K562 (cell line): Measurements from ENCODE around the gene DOCK7. TPM values are rescaled to one million over a fixed set of nuclear protein-coding genes. Genes with fewer than 3 reads are reported as not detected.

ENCODE experiments used
- ARNT ChIP-seq, 2 experiments: fragments of 450-650 bp; IDR thresholded peaks; 2 replicates each; pipeline ENCODE4 v1.6.1; 2016; ENCODE audit warnings: mild to moderate bottlenecking in 1 of 2
- CREM ChIP-seq: IDR thresholded peaks from 2 replicates; pipeline ENCODE4 v1.6.1; 2014; ENCODE audit warnings: antibody characterized with exemption, low read depth
- FOS ChIP-seq: IDR thresholded peaks from 3 replicates; pipeline ENCODE4 v1.6.1; 2011; ENCODE audit not compliant: insufficient read length; ENCODE audit errors: extremely low read depth
- HOMEZ ChIP-seq: fragments of 250-450 bp; sonication (Bioruptor Pico); IDR thresholded peaks from 2 replicates; pipeline ENCODE4 v1.4.0; 2020; ENCODE audit warnings: mild to moderate bottlenecking, moderate library complexity
- MECOM ChIP-seq: fragments of 250-450 bp; sonication (Bioruptor Pico); IDR thresholded peaks from 2 replicates; pipeline ENCODE4 v1.8.0; 2022; ENCODE audit warnings: inconsistent platforms
- MXD1 ChIP-seq: fragments of 250-450 bp; sonication (Bioruptor Pico); IDR thresholded peaks from 2 replicates; pipeline ENCODE4 v1.8.0; 2021; ENCODE audit warnings: borderline replicate concordance, mild to moderate bottlenecking, moderate library complexity; ENCODE audit not compliant: poor library complexity, severe bottlenecking
- MYC ChIP-seq, 2 experiments: fragments of 250-450 bp in 1 of 2; sonication (Bioruptor Pico) in 1 of 2; IDR thresholded peaks; 2 replicates each; pipeline versions ENCODE4 v1.5.1 to v1.6.1; 2012 to 2021; ENCODE audit warnings: low read depth in 2 of 2, borderline replicate concordance in 1 of 2, improper control_type of control experiment in 1 of 2, low read length in 1 of 2, mild to moderate bottlenecking in 1 of 2, moderate library complexity in 1 of 2
- TCF3 ChIP-seq: sonication (generic); formaldehyde crosslinking; IDR thresholded peaks from 2 replicates; pipeline ENCODE4 v1.4.0; 2020; ENCODE audit warnings: mild to moderate bottlenecking, missing genetic modification reagents
- TCF7L2 ChIP-seq: fragments of 150-350 bp; IDR thresholded peaks from 2 replicates; pipeline ENCODE4 v1.6.1; 2016; ENCODE audit warnings: low read depth, mild to moderate bottlenecking, low read length, moderate library complexity
- ZNF197 ChIP-seq: fragments of 200-800 bp; sonication (Bioruptor generic); IDR thresholded peaks from 2 replicates; pipeline ENCODE4 v1.6.1; 2016; ENCODE audit warnings: low read depth, missing genetic modification characterization, missing compliant biosample characterization
- ZNF431 ChIP-seq: sonication (generic); formaldehyde crosslinking; IDR thresholded peaks from 2 replicates; pipeline ENCODE4 v1.8.0; 2022; ENCODE audit warnings: mild to moderate bottlenecking, missing genetic modification reagents
- ZNF639 ChIP-seq, 2 experiments: fragments of 200-800 bp in 1 of 2; sonication (Bioruptor generic) in 1 of 2; sonication (generic) in 1 of 2; formaldehyde crosslinking in 1 of 2; IDR thresholded peaks in 1 of 2; conservative IDR thresholded peaks in 1 of 2; 2 replicates each; pipeline versions ENCODE4 v1.5.0 to v1.6.1; 2016 to 2020; ENCODE audit warnings: missing compliant biosample characterization in 1 of 2, missing genetic modification characterization in 1 of 2, missing genetic modification reagents in 1 of 2
- ZNF778 ChIP-seq: fragments of 450-650 bp; formaldehyde crosslinking; IDR thresholded peaks from 2 replicates; pipeline ENCODE4 v1.4.0; 2020; ENCODE audit warnings: mild to moderate bottlenecking, moderate library complexity
- polyA plus RNA-seq, 8 experiments: library from polyadenylated mRNA; depleted of rRNA in 4 of 8; stranded (reverse) in 5 of 8; unstranded in 3 of 8; fragments of >200 nt; fragmentation: Nextera tagmentation in 2 of 8; fragmentation: Illumina TruSeq in 1 of 8; extraction: Ambion mirVana in 2 of 8; extraction: Trizol in 1 of 8; gene quantifications; 2 replicates each; pipeline versions ENCODE4 v1.2.1 to v1.2.3, GENCODE V29; 2011 to 2014; ENCODE audit warnings: inconsistent platforms in 1 of 8, missing spikeins in 1 of 8
- total RNA-seq, 7 experiments: library from RNA; depleted of rRNA in 6 of 7; stranded (reverse); fragments of >200 nt in 6 of 7; fragmentation: Illumina TruSeq in 2 of 7; extraction: Trizol in 2 of 7; gene quantifications; 2 replicates each; pipeline versions ENCODE4 v1.2.1 to v1.2.3, GENCODE V29; 2011 to 2021; ENCODE audit warnings: low replicate concordance in 1 of 7
- TF ChIP-seq, protein P1 (sequence below): sonication (generic); formaldehyde crosslinking; IDR thresholded peaks from 2 replicates; pipeline ENCODE4 v1.8.0; 2022; ENCODE audit warnings: mild to moderate bottlenecking, missing genetic modification reagents
- TF ChIP-seq, protein P2 (sequence below): sonication (generic); formaldehyde crosslinking; IDR thresholded peaks from 2 replicates; pipeline ENCODE4 v1.8.1; 2023; ENCODE audit warnings: mild to moderate bottlenecking, missing genetic modification reagents

The DOCK7 gene
- total and polyA plus RNA-seq, 9 of the 15 experiments (the other 6 are each of a cell fraction or from before 2014, with no cell fraction given), result 4.9 to 35.1 (median 12.6) TPM

DNA sequence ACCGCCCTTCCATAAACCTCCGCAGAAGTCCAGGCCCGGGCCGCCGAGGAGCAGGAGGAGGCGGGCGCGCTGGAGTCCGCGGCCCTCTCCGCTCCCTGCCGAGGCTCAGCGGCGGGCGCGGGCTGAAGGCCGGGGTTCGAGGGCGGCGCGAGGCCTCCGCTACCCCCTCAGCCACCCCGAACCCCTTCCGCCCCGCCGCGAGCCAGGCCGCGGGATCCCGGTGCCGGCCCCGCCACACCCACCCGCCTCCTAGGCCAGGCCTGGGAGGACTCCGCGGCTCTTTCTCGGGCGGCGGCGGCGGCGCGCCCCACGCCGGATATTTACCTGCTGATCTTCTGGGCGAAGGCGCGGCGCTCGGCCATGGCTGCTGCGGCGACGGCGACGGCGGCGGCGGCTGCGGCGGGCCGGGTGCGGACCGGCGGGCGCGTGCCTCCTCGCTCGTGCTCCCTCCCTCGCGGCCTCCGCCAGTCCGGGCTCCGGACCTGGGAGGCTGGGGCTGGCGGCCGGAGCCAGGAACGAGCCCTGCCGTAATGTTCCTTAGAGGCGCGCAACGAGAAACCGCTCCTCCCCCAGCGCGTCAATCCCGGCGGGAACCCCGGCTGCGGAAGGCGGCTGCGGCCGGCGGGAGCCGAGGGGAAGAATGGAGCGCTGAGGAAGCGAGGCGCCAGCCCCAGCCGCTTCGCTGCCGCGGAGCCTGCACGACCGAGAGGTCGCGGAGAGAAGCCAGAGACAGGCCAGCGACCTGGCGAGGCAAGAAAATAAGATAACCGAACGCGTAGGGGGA, at the start of gene DOCK7 (continued):
- TF ChIP-seq HOMEZ (CRISPR knock-in tag) (no peak), ZNF639 (CRISPR knock-in tag; conservative IDR thresholded peaks at IDR 0.05 in 1 of 2, IDR thresholded peaks at IDR 0.05 in 1 of 2) (no peak), MYC (IDR thresholded peaks at IDR 0.05; ENCODE audit: low read depth, low read length) (no peak), MYC (CRISPR knock-in tag; IDR thresholded peaks at IDR 0.05; ENCODE audit: borderline replicate concordance, low read depth) (no peak), MXD1 (CRISPR knock-in tag) (no peak), TCF3 (peak; percentile 6; the same call in 1 of the 2 replicates), CREM (peak; percentile 41; the same call in 1 of the 2 replicates), ARNT (IDR thresholded peaks at IDR 0.05) (no peak), MECOM (CRISPR knock-in tag) (no peak), TCF7L2 (no peak), FOS (no peak), ZNF197 (CRISPR knock-in tag) (no peak), ZNF778 (CRISPR knock-in tag) (no peak), ZNF431 (CRISPR knock-in tag) (no peak)
- TF ChIP-seq, protein P1, sequence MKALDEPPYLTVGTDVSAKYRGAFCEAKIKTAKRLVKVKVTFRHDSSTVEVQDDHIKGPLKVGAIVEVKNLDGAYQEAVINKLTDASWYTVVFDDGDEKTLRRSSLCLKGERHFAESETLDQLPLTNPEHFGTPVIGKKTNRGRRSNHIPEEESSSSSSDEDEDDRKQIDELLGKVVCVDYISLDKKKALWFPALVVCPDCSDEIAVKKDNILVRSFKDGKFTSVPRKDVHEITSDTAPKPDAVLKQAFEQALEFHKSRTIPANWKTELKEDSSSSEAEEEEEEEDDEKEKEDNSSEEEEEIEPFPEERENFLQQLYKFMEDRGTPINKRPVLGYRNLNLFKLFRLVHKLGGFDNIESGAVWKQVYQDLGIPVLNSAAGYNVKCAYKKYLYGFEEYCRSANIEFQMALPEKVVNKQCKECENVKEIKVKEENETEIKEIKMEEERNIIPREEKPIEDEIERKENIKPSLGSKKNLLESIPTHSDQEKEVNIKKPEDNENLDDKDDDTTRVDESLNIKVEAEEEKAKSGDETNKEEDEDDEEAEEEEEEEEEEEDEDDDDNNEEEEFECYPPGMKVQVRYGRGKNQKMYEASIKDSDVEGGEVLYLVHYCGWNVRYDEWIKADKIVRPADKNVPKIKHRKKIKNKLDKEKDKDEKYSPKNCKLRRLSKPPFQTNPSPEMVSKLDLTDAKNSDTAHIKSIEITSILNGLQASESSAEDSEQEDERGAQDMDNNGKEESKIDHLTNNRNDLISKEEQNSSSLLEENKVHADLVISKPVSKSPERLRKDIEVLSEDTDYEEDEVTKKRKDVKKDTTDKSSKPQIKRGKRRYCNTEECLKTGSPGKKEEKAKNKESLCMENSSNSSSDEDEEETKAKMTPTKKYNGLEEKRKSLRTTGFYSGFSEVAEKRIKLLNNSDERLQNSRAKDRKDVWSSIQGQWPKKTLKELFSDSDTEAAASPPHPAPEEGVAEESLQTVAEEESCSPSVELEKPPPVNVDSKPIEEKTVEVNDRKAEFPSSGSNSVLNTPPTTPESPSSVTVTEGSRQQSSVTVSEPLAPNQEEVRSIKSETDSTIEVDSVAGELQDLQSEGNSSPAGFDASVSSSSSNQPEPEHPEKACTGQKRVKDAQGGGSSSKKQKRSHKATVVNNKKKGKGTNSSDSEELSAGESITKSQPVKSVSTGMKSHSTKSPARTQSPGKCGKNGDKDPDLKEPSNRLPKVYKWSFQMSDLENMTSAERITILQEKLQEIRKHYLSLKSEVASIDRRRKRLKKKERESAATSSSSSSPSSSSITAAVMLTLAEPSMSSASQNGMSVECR (CRISPR knock-in tag), result peak; percentile 58; the same call in 1 of the 2 replicates
- TF ChIP-seq, protein P2, sequence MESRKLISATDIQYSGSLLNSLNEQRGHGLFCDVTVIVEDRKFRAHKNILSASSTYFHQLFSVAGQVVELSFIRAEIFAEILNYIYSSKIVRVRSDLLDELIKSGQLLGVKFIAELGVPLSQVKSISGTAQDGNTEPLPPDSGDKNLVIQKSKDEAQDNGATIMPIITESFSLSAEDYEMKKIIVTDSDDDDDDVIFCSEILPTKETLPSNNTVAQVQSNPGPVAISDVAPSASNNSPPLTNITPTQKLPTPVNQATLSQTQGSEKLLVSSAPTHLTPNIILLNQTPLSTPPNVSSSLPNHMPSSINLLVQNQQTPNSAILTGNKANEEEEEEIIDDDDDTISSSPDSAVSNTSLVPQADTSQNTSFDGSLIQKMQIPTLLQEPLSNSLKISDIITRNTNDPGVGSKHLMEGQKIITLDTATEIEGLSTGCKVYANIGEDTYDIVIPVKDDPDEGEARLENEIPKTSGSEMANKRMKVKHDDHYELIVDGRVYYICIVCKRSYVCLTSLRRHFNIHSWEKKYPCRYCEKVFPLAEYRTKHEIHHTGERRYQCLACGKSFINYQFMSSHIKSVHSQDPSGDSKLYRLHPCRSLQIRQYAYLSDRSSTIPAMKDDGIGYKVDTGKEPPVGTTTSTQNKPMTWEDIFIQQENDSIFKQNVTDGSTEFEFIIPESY (CRISPR knock-in tag), result no peak
